Lung microvascular endothelial cell (primary cell): ENCODE measurements around the gene AP4S1. TPM values are rescaled to one million over a fixed set of nuclear protein-coding genes. Genes with fewer than 3 reads are reported as not detected.
"Not testable (repeated sequence)": the region's sequence is repeated elsewhere in the genome, so short reads cannot be mapped to it uniquely, and the experiment has no call there.

ENCODE experiments used
- DNase-seq, 2 donors: peaks; one replicate each; pipeline versions ENCODE4 v3.0.0 to v3.0.0-alpha.2; 2010; ENCODE audit warnings: low read depth in 2 of 2
- total RNA-seq: library from RNA; depleted of rRNA; stranded (reverse); fragments of >200 nt; gene quantifications from 2 replicates; pipeline ENCODE4 v1.2.1, GENCODE V29; 2014

The AP4S1 gene, protein sequence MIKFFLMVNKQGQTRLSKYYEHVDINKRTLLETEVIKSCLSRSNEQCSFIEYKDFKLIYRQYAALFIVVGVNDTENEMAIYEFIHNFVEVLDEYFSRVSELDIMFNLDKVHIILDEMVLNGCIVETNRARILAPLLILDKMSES
- 3.0 and 3.7 TPM in 2 replicates for total RNA-seq

DNA sequence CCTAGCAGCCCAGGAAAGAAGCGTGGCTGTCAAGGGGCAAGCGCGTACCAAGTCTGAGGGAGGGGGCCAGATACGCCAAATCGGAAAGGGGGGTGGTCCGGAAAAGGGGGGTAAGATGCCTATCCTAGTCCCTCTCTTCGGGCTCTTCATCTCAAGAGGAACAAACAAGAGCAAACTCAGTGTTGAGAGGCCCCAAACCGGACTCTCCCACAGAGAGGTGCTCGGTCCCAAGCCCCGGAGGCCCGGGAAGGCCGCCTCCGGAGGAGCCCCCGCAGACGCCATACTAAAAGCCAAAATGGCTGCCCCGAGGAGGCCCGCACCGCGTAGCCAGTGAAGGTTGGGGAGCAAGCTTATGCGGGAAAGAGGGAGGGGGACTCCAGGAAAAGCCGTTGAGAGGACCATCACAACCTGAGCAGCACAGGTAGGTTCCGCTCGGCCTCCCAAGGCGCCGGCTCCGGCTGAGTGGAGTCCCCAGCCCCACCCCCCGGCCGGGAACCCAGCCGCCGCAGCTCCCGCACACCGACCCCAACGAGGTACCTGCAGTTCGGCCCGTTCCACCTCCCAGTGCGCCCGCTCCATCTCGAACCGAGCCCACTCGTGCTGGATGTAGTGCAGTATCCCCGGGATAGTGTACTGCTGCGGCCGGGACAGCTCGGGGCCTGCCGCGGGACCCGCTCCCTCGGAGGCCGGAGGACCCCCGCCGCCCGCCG is at the start of gene AP4S1:
Gene AP4S1, plus strand, starts transcription at position 283 of the 710 bp plus-strand sequence. CDS start 40,548 bp downstream, outside the sequence.
- peak; percentile 20 to 40 for DNase-seq

DNA sequence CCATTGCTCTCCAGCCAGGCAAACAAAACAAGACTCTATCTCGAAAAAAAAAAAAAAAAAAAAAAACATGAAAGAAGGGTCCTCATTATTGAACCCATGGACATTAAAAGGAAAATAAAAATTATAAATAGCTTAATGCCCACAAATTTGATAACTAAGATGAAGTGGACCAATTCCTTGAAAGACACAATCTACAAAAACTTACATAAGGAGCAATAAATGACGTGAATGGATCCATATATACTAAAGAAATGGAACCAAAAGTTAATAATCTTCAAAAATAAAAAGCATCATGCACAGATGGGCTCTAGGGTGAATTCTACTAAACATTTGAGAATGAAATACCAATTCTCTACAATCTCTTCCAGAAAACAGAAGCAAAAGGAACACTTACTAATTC is 47.7 kb upstream of the AP4S1 start:
- DNase-seq = no peak

DNA sequence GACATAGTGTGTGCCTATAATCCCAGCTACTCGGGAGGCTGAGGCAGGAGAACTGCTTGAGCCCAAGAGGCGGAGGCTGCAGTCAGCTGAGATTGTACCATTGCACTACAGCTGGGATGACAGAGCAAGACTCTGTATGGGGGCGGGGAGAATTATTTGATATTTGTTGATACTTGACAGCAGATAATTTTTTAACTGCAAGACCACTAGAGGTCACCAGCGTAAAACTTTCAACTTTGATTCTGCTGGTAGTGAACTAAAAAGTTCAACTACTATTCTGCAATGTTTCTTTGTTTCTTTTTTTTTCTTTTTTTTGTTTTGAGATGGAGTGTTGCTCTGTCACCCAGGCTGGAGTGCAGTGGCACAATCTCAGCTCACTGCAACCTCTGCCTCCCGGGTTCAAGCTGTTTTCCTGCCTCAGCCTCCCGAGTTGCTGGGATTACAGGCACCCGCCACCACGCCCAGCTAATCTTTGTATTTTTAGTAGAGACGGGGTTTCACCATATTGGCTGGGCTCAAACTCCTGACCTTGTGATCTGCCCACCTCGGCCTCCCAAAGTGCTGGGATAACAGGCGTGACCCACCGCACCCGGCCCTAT is 45.2 kb upstream of the AP4S1 start:
- DNase-seq = peak; percentile 79 to 82

DNA sequence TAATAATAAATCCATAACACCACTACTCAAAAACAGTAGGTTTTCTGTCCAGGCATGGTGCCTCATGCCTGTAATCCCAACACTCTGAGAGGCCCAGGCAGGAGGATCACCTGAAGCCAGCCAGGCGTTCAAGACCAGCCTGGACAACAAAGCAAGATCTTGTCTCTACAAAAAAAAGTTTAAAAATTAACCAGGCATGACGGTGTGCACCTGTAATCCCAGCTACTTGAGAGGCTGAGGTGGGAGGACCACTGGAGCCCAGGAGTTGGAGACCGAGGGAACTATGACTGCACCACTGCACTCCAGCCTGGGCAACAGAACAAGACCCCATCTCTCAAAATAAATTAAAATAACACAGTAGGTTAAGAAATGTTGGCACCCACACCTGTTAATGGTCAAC is 44.5 kb upstream of the AP4S1 start:
- DNase-seq = no peak

DNA sequence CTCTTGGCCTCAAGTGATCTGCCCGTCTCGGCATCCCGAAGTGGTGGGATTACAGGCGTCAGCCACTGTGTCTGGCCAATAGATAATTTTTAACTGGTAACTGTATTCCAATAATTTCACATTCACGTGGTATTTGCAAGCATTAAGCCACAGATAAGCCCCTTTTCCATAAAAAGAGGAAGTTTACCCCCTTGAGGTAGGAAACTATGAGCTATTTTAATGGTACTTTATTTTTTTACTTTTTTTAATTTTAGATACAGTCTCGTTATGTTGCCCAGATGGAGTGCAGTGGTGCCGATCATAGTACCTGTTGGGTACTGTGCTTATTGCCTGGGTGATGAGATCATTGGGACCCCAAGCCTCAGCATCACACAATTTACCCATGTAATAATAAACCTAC is 42.9 kb upstream of the AP4S1 start:
- no peak for DNase-seq

DNA sequence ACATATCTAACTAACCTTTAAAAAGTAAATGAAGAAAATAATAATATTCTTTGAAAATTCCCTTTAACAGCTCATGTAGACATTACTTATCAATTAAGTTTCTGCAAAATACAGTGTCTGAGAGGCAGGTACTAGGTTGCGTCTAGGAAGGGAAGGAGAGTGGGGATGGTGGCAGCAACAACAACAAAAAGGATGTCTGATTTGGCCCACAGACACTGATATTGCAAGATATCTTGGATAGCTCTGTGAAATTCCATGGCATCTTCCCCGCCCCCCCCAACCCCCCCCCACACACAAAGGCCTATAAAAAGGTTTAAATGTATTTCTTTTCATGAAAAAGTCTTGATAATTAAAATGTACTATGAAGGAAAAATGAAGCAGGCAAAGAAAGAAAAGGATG is 41.6 kb upstream of the AP4S1 start:
- DNase-seq = no peak

DNA sequence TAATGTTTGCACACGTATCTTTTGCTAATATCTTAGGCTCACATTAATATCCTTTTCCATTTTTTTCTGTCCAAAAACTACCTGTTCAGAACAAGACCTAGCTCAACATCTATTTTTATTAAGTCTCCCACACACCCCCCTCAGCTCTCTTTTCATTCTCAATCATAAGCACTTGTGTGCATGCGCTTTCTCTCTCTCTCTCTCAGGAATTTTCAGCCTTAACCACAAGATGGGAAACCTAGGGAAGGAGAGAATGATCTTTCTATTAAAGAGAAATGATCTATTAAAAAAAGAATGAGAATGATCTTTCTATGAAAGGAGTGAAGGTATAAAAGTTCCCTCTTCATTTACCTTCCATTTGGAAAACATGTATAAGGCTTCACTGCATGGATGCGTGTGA is 39.7 kb upstream of the AP4S1 start:
- no peak for DNase-seq

DNA sequence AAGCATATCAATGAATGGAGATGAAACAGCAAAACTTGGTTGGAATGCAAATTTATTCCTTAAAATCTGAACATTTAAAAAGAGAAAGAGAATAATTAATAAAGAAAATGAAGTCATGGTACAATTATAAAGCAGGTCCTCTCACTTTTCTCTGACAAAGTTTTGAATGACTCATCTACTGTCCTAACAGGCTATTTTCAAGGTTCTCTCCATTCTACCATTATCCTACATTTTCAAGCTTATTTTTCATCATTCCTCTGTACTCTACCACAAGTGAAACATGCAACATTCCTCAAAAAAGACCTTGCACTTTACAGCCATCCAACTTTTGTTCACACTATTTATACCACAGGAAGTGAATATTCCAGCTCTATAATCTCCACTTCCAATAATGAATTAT is 36.9 kb upstream of the AP4S1 start:
- peak in 1 of 2 donors; percentile 12 for DNase-seq

DNA sequence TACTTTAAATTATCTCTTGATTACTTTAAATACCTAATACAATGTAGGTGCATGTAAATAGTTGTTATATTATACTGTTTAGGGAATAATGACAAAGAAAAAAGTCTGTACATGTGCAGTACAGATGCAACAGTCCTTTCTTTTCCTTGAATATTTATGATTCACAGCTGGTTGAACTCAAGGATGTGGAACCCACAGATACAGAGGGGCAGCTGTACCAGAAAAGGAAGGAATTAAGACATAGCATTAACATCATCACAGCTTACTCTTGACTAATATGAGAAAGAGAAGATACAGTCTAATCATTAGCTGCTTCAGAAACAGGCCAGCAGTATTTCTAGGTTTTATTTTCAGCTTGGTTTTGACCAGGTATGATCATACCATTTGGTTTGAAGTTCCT is 34.7 kb upstream of the AP4S1 start:
- no peak for DNase-seq

DNA sequence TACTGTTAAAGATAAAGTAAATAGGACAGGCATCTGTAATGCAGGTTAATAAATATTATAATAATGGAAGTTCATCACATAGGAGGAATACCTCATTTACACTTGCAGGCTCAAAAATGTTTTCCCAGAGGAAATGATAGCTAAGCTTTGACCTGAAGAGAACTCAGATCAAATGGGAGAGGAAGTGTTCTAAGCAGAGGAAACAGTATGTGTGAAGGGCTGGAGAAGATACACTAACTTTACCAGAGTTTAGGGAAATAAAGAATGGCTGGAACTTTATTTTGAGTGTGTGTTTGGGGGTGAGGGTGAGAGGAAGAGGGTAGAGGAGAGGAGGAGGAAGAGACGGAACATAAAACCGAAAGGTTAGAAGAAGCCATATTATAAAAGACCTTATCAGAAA is 34.0 kb upstream of the AP4S1 start:
- peak; percentile 32 to 41 for DNase-seq

DNA sequence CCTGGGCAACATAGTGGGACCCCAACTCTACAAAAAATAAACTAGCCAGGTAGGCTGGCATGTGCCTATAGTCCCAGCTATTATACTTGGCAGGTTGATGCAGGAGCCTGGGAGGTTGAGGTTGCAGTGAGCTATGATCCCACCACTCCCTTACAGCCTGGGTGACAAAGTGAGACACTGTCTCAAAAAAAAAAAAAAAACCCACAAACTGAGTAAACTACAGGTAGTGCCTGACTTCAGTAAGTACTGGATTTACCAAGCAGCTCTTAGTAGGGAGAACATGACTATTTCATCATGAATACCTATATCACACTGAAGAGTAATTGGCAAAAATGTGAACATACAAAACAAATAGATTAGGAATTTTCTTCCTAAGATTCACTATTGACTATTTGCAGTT is 32.4 kb upstream of the AP4S1 start:
- no peak for DNase-seq

DNA sequence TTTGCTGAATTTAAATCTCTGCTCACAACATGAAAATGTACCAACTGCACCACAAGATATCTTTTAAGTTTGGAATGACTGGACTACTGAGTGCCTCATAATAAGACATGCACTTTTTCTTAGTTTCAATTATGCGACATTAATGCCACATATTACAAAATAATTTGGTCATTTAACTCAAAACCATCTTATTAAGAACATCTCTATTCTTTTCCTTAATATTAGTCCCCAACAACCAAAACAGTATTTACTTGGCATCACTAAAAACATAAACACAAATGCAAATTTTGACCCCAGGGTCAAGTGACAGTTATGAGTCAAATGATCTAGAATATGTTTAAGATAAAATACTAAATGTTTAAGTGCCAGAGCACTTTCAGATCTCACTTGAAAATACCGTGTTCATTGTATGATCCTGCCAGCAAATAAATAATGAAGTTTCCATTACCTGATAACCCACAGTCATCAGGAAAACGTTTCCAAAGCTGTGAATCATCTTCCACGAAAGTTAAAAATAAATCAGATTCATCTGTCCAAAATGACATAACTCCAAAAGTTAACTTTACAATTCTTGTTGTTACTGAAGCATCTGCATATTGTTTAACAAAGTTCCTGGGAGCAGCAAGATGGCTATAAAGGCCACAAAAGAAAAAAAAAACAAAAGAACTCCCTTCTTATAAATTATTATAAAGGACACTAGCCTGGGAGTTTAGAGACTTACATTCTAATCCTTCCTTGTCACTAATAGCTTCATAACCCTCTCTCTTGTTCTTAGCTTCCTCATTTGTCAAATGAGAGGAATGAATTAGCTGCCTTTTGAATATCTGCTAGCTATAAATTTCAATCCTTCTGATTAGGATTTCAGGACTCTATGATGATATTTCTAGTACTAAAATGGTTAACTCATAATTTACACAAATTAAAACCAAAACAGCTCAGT is 30.5 kb upstream of the AP4S1 start:
- peak; percentile 56 to 79 for DNase-seq

DNA sequence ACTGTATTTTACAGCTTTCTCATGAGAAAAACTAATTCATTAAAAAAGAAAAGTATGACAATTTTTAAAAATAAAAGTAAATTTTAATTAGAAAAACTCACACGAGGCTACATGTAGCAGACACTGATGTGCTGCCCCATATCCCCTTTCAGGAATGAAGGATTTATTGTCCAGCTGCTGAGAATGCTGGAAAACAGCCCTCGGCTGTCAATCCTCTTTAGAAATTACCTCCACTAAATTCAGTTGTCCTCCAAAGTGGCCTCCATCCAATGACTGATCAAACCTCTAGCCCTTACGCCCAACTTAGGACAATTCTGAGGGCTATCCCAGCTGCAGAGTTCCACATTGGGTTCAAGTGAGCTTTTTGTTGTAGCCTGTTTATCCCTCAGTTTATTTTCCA is 29.8 kb upstream of the AP4S1 start:
- peak in 1 of 2 donors; percentile 15 for DNase-seq

DNA sequence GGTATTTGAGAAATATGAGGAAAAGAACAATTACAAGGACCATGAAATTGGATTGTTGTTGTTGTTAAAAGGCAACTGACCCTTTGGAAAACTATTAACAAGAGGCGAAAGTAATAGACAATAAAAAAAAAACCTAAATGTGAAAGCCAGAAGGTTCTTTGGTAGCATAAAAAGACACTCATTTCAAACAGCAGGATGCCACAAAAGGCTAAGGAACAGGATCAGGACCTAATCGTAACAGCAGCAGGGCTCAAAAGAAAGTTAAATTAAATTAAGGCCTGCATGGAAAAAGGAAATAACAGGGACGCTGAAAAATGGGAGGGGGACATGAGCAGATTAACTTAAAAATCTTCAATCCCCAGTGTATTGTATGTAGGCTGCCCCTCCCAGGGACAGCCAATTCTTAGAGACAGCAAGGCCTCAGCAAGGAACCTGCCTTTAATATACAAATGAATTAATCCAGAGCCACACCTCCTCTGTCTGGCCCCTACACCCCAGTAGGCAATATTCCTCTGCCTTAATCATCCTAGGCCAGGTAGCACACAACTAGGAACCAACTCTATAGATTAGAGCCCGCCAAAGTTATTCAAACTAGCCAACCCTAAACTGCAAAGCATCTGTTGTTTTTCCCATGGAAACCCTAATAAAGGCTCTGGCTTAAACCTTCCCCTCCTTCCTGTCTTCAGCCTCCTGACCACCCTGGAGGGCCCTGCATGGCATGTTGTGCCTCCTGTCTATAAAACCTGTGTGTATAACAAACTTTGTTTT is 28.4 kb upstream of the AP4S1 start:
- DNase-seq = no peak

DNA sequence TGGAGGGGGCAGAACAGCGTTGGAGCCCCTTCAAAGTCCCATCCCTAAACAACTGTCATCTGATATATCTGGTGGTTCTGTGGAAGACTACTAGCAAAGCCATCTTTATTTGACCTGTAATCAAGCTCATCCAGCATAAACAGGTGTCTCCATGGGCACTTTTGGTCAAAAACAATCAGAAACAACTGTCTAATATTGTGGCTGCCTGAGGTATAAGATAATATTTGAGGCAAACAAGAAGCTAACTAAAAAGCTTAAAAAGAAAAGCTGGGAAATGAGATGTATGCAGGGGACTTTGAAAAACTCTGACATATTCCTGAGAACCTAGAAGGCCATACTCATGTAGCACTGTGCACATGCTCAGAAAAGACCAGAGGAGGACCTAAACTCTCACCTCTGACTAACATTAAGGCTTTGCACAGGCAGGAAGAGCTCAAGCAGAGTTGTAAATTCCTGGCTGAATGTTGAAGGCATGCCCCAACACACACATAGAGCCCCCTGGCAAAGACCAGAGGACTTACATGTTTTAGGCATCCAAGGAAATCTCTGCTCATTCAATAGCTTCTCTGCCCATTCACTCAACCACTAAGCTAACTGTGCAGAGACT is 27.2 kb upstream of the AP4S1 start:
- DNase-seq = no peak

DNA sequence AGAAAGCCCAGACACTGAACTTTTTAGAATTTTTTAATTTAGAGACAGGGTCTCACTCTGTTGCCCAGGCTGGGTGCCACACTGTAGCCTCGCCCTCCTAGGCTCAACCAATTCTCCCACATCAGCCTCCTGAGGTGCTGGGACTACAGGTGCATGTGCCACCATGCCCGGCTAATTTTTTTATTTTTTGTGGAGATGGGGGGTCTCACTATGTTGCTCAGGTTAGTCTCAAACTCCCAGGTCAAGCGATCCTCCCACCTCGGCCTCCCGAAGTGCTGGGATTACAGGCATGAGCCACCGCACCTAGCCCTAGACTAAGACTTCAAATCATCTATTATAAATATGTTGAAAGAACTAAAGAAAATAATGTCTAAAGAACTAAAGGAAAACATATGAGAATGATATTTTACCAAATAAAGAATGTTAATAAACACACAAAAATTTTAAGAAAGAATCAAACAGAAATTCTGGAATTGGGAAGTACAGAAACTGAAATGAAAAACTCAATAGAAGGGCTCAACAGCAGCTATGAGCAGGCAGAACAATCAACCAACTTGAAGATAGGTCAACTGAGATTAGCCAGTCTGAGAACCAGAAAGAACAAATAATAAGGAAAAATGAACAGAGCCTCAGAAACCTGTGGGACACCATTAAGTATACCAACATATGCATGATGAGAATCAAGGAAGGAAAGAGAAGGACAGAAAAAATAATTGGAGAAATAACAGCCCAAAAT is 26.2 kb upstream of the AP4S1 start:
- DNase-seq = no peak

DNA sequence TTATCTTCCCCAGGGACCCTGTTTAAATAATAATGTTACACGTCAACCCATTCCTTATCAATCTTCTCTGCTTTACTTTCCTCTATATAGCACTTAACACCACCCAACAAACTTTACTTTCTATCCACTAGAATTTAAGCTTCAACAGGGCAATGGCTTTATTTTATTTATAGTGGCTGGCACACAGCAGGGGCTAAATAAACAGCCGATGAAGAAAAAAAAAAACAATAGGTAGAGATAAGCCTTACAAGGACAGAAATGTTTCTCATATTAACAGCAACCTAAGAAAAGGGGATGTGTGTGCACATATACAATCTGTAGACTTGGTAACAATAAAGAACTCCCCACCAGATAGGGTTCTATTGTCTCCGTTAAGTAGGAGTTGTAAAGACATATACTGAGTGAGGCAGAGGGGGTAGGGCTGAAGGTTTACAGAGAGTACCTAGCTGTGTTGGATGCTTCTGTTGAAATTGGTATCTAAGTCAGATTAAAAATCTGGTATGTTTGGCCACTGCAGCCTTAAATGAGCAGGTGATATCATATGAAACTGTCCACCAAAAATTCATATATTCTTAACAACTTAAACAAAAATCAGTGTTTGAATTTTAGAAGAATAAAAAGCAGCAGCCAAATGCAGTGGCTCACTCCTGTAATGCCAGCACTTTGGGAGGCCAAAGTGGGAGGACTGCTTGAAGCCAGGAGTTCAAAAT is 24.7 kb upstream of the AP4S1 start:
- no peak for DNase-seq

DNA sequence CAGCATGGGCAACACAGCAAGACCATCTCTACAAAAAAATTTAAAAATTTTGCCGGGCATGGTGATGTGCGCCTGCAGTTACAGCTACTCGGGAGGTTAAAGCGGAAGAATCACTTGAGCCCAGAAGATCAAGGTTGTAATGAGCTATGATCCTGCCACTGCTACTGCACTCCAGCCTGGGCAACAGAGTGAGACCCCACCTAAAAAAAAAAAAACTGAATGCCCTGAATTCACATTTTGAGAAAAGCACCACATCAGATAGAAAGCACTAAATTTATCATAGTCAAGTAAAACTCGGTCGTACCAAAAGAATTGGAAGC is 24.1 kb upstream of the AP4S1 start:
- no peak for DNase-seq

DNA sequence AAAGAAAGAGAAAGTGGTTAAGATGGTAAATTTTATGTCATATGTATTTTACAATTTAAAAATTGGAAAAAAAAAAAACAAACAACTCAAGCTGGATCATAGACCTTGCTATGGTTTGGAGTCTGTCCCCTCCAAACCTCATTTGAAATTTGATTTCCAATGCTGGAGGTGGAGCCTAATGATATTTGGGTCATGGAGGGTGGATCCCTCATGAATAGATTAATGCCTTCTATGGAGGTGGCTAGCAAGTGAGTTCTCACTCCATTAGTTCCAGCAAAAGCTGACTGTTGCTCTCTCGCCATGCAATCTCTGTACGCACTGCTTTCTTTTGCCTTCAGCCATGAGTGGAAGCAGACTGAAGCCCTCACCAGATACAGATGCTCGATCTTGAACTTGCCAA is 22.2 kb upstream of the AP4S1 start:
- no peak for DNase-seq

DNA sequence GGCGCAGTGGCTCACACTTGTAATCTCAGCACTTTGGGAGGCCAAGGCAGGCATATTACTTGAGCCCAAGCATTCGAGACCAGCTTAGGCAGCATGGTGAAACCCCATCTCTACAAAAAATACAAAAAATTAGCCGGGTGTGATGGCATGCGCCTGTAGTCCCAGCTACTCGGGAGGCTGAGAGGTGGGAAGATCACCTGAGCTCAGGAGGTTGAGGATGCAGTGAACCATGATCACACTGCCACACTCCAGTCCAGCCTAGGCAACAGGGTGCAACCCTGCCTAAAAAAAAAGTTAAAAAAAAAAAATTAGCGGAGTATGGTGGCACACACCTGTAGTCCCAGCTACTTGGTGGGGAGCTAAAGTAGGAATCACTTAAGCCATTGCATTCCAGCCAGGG is 21.4 kb upstream of the AP4S1 start:
- DNase-seq = not testable (repeated sequence)
